Suprapubic skin (tissue), 3 donors: ENCODE results near the gene TRDN.

Experiments used
- CTCF ChIP-seq, 2 donors: fragments of 200-600 bp in 1 of 2; fragments of 450-650 bp in 1 of 2; sonication (generic) in 1 of 2; IDR thresholded peaks; one replicate each; pipeline ENCODE4 v1.5.1; 2016 to 2019; ENCODE audit warnings: antibody characterized with exemption in 2 of 2, mild to moderate bottlenecking in 1 of 2, moderate library complexity in 1 of 2
- EP300 ChIP-seq: sonication (generic); formaldehyde crosslinking; IDR thresholded peaks from one replicate; pipeline ENCODE4 v1.6.1; 2017; ENCODE audit warnings: antibody characterized with exemption
- POLR2A ChIP-seq, 2 donors: fragments of 450-650 bp; IDR thresholded peaks; one replicate each; pipeline ENCODE4 v1.6.1; 2017; ENCODE audit warnings: antibody characterized with exemption in 2 of 2, mild to moderate bottlenecking in 2 of 2, moderate library complexity in 2 of 2

DNA sequence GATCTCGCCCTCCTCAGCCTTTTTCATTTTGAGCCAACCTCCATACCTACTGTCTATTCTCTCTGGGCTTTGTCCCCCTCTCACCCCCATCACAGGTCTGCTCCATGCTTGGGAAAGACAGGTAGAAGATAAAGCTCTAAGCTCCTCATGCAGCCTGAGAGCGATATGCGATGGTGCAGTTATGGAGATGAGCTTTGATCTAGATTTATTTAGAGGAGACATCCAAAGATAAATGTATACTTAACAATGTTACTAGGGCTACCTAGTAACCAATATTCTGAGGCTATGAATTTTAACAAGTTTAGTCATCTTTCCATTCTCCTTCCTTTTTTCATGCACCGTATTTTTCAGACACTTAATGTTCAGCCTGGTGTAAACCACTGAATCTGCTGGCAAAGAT lies 95.3 kb downstream of the TRDN start:
- TF ChIP-seq POLR2A (IDR thresholded peaks at IDR 0.05): no peak
- no peak for TF ChIP-seq CTCF (IDR thresholded peaks at IDR 0.05)
- no peak for TF ChIP-seq EP300
